ENCODE data around the gene SCRT2. TPM values are rescaled to one million over a fixed set of nuclear protein-coding genes. Genes with fewer than 3 reads are reported as not detected.

The SCRT2 gene
- total RNA-seq, 1 experiment from 2014 or later: not detected

- H4K5ac ChIP-seq (ENCODE audit: insufficient read length, low read depth, low read length): no peak overlapping the region
- no peak overlapping the region for H2BK12ac ChIP-seq (ENCODE audit: insufficient read length, low read depth, low read length)
- H2BK15ac ChIP-seq (ENCODE audit: low read depth, low read length): no peak overlapping the region
- H3K27me3 ChIP-seq (ENCODE audit: insufficient read depth, low read length): no peaks in the 10 kb centered on the region
- H3K4me2 ChIP-seq (ENCODE audit: insufficient read depth, insufficient read length, low read length): no peak overlapping the region
- no peak overlapping the region for H3K4ac ChIP-seq (ENCODE audit: low read depth, low read length)
- no peak overlapping the region for H2AK5ac ChIP-seq (ENCODE audit: insufficient read length, low read length)
- H3K9me3 ChIP-seq (ENCODE audit: control insufficient read depth, low read depth, low read length): no peaks in the 10 kb centered on the region
- no peaks in the 10 kb centered on the region; the same call in 1 of the 2 replicates for H3K4me1 ChIP-seq (ENCODE audit: insufficient read depth, low read length)
- no peak overlapping the region for H2AFZ ChIP-seq (ENCODE audit: low read length)
- Mint-ChIP-seq H3K27me3 (ENCODE audit: low read depth) (peaks cover 11% of the 10 kb centered on the region), H3K36me3 (ENCODE audit: insufficient read depth in 1 of 3, low read depth in 3 of 3) (no peaks in the 10 kb centered on the region), H3K27ac (peak overlapping the region in 1 of 3 experiments; percentile 91; a peak in 3 of 7 replicates), H3K9me3 (peaks cover 0 to 4% of the 10 kb centered on the region in 2 experiments; a peak in 3 of 5 replicates), H3K4me3 (peak overlapping the region in 1 of 2 experiments; percentile 3; a peak in 1 of 5 replicates), H3K4me1 (peaks cover 6 to 13% of the 10 kb centered on the region in 2 experiments)
- no peak overlapping the region for H3T11ph ChIP-seq (ENCODE audit: low read length)
- no peak overlapping the region for H2BK120ac ChIP-seq (ENCODE audit: low read depth, low read length, poor library complexity, severe bottlenecking)
- H3K56ac ChIP-seq (ENCODE audit: insufficient read length, low read depth, low read length): no peak overlapping the region
- H3K14ac ChIP-seq (ENCODE audit: insufficient read depth, low read length): no peak overlapping the region
- H3K18ac ChIP-seq (ENCODE audit: insufficient read length, low read depth, low read length): no peak overlapping the region
- DNase-seq: no peak
- no peak overlapping the region for H4K91ac ChIP-seq (ENCODE audit: insufficient read length, low read depth, low read length)
- no peak overlapping the region for H4K8ac ChIP-seq (replicated peaks; ENCODE audit: insufficient read length, low read depth, low read length)
- TF ChIP-seq CTCF (conservative IDR thresholded peaks at IDR 0.05): no peak
- no peak overlapping the region for H3K23ac ChIP-seq (ENCODE audit: insufficient read length, low read depth, low read length)
- no CpG with 5 or more reads among the region's 11 CpGs for WGBS (ENCODE audit: extremely low coverage, insufficient read length, low lambda C conversion rate)
- no peaks in the 10 kb centered on the region for H3K79me1 ChIP-seq (ENCODE audit: insufficient read depth, low read depth, low read length, poor library complexity, severe bottlenecking)
- no peaks in the 10 kb centered on the region for H3K79me2 ChIP-seq (ENCODE audit: insufficient read depth, low read length)
- H2BK20ac ChIP-seq (ENCODE audit: low read depth, low read length, poor library complexity, severe bottlenecking): no peak overlapping the region
- no peaks in the 10 kb centered on the region for H4K20me1 ChIP-seq (ENCODE audit: control insufficient read depth, insufficient read depth, insufficient read length)
- no peaks in the 10 kb centered on the region for H3K23me2 ChIP-seq (ENCODE audit: insufficient read length, low read depth, low read length, poor library complexity, severe bottlenecking)
- no peak overlapping the region for H3K27ac ChIP-seq (ENCODE audit: insufficient read length, low read depth, low read length)
- H2BK5ac ChIP-seq (ENCODE audit: insufficient read length, low read length): no peak overlapping the region
- no peak overlapping the region for H3K9ac ChIP-seq (ENCODE audit: extremely low read depth, insufficient read length, low read length)
Observed at GRCh38 chr20:640674-641515, 34.7 kb downstream of the SCRT2 start.

All from H9 (cell line).